Measurements from ENCODE around the gene PPARD. TPM values are rescaled to one million over a fixed set of nuclear protein-coding genes. Genes with fewer than 3 reads are reported as not detected.
"Not testable (repeated sequence)": the region's sequence is repeated elsewhere in the genome, so short reads cannot be mapped to it uniquely, and the experiment has no call there.

Gene PPARD
- total RNA-seq, 1 donor from 2014 or later: 29.1 TPM

GRCh38 chr6:35382015-35382414 is 39.7 kb downstream of the PPARD start:
- intact Hi-C loops (cut with micrococcal nuclease): no loop called here
- H3K27ac Mint-ChIP-seq: no peak overlapping the region
- H3K36me3 Mint-ChIP-seq (ENCODE audit: low read depth): peaks cover 29% of the 10 kb centered on the region
- no peak for DNase-seq (ENCODE audit: low spot score)
- no peak overlapping the region for H3K4me3 Mint-ChIP-seq (ENCODE audit: low read depth)
- H3K4me1 Mint-ChIP-seq (ENCODE audit: low read depth): peaks cover 7% of the 10 kb centered on the region
- H3K27me3 Mint-ChIP-seq (ENCODE audit: low read depth): no peaks in the 10 kb centered on the region
- H3K9me3 Mint-ChIP-seq: peaks cover 4% of the 10 kb centered on the region

GRCh38 chr6:35385457-35386202 is 43.3 kb downstream of the PPARD start:
- H3K27ac Mint-ChIP-seq: no peak overlapping the region
- peaks cover 10% of the 10 kb centered on the region for H3K4me1 Mint-ChIP-seq (ENCODE audit: low read depth)
- DNase-seq (ENCODE audit: low spot score): no peak
- no peak overlapping the region for H3K4me3 Mint-ChIP-seq (ENCODE audit: low read depth)
- peaks cover 32% of the 10 kb centered on the region for H3K36me3 Mint-ChIP-seq (ENCODE audit: low read depth)
- intact Hi-C loops (cut with micrococcal nuclease): no loop called here
- H3K9me3 Mint-ChIP-seq: peaks cover 4% of the 10 kb centered on the region
- H3K27me3 Mint-ChIP-seq (ENCODE audit: low read depth): no peaks in the 10 kb centered on the region

- Mint-ChIP-seq H3K27ac (no peak overlapping the region), H3K36me3 (ENCODE audit: low read depth) (peaks cover 19% of the 10 kb centered on the region), H3K4me1 (ENCODE audit: low read depth) (peaks cover 17% of the 10 kb centered on the region), H3K27me3 (ENCODE audit: low read depth) (no peaks in the 10 kb centered on the region), H3K4me3 (ENCODE audit: low read depth) (no peak overlapping the region), H3K9me3 (peaks cover 4% of the 10 kb centered on the region)
- DNase-seq (ENCODE audit: low spot score): no peak
- intact Hi-C loops (cut with micrococcal nuclease): no loop called here
Measured at GRCh38 chr6:35386989-35387388, 44.6 kb downstream of the PPARD start.

GRCh38 chr6:35388030-35388429 is 45.7 kb downstream of the PPARD start:
- H3K4me3 Mint-ChIP-seq (ENCODE audit: low read depth): no peak overlapping the region
- peaks cover under 1% of the 10 kb centered on the region for H3K9me3 Mint-ChIP-seq
- intact Hi-C loops (cut with micrococcal nuclease): no loop called here
- DNase-seq (ENCODE audit: low spot score): no peak
- H3K27ac Mint-ChIP-seq: no peak overlapping the region
- peaks cover 19% of the 10 kb centered on the region for H3K4me1 Mint-ChIP-seq (ENCODE audit: low read depth)
- no peaks in the 10 kb centered on the region for H3K27me3 Mint-ChIP-seq (ENCODE audit: low read depth)
- peaks cover 10% of the 10 kb centered on the region for H3K36me3 Mint-ChIP-seq (ENCODE audit: low read depth)

- DNase-seq (ENCODE audit: low spot score): no peak
- Mint-ChIP-seq H3K4me1 (ENCODE audit: low read depth) (peaks cover 26% of the 10 kb centered on the region), H3K9me3 (no peaks in the 10 kb centered on the region), H3K4me3 (ENCODE audit: low read depth) (no peak overlapping the region), H3K27me3 (ENCODE audit: low read depth) (no peaks in the 10 kb centered on the region), H3K36me3 (ENCODE audit: low read depth) (peaks cover 9% of the 10 kb centered on the region), H3K27ac (no peak overlapping the region)
- intact Hi-C loops (cut with micrococcal nuclease): no loop called here
Measured at GRCh38 chr6:35388772-35389352, 46.5 kb downstream of the PPARD start.

GRCh38 chr6:35389386-35389785 is 47.0 kb downstream of the PPARD start:
- H3K27me3 Mint-ChIP-seq (ENCODE audit: low read depth); H3K9me3 Mint-ChIP-seq; H3K36me3 Mint-ChIP-seq (ENCODE audit: low read depth); H3K27ac Mint-ChIP-seq; H3K4me3 Mint-ChIP-seq (ENCODE audit: low read depth); intact Hi-C loops (cut with micrococcal nuclease); DNase-seq (ENCODE audit: low spot score): not testable (repeated sequence)
- H3K4me1 Mint-ChIP-seq (ENCODE audit: low read depth): peaks cover 31% of the 10 kb centered on the region

GRCh38 chr6:35391240-35391968 is 49.0 kb downstream of the PPARD start:
- Mint-ChIP-seq H3K4me3 (ENCODE audit: low read depth) (no peak overlapping the region), H3K4me1 (ENCODE audit: low read depth) (peaks cover 33% of the 10 kb centered on the region), H3K36me3 (ENCODE audit: low read depth) (peaks cover 3% of the 10 kb centered on the region), H3K9me3 (no peaks in the 10 kb centered on the region), H3K27ac (peak overlapping the region; percentile 65), H3K27me3 (ENCODE audit: low read depth) (no peaks in the 10 kb centered on the region)
- no peak for DNase-seq (ENCODE audit: low spot score)
- intact Hi-C loops (cut with micrococcal nuclease): loop anchor here (5.0 kb wide), 1 partner anchor 56 kb away; no protein-coding TSS in a partner anchor

- H3K4me3 Mint-ChIP-seq (ENCODE audit: low read depth): no peak overlapping the region
- H3K4me1 Mint-ChIP-seq (ENCODE audit: low read depth): peaks cover 36% of the 10 kb centered on the region
- no peak for DNase-seq (ENCODE audit: low spot score)
- no peaks in the 10 kb centered on the region for H3K27me3 Mint-ChIP-seq (ENCODE audit: low read depth)
- intact Hi-C loops (cut with micrococcal nuclease): loop anchor here (5.0 kb wide), 1 partner anchor 55 kb away; no protein-coding TSS in a partner anchor
- no peaks in the 10 kb centered on the region for H3K9me3 Mint-ChIP-seq
- H3K27ac Mint-ChIP-seq: peak overlapping the region; percentile 53
- H3K36me3 Mint-ChIP-seq (ENCODE audit: low read depth): peaks cover 3% of the 10 kb centered on the region
Measured at GRCh38 chr6:35392111-35392702, 49.8 kb downstream of the PPARD start.

GRCh38 chr6:35392773-35393672 is 50.7 kb downstream of the PPARD start:
- intact Hi-C loops (cut with micrococcal nuclease): loop anchor here (5.0 kb wide), 1 partner anchor 54 kb away; no protein-coding TSS in a partner anchor
- Mint-ChIP-seq H3K4me3 (ENCODE audit: low read depth) (no peak overlapping the region), H3K9me3 (no peaks in the 10 kb centered on the region), H3K36me3 (ENCODE audit: low read depth) (peaks cover 3% of the 10 kb centered on the region), H3K4me1 (ENCODE audit: low read depth) (peaks cover 36% of the 10 kb centered on the region), H3K27ac (peak overlapping the region; percentile 78), H3K27me3 (ENCODE audit: low read depth) (no peaks in the 10 kb centered on the region)
- DNase-seq (ENCODE audit: low spot score): no peak

GRCh38 chr6:35396991-35397390 is 54.6 kb downstream of the PPARD start:
- DNase-seq (ENCODE audit: low spot score): no peak
- Mint-ChIP-seq H3K27ac (no peak overlapping the region), H3K4me1 (ENCODE audit: low read depth) (peaks cover 28% of the 10 kb centered on the region), H3K36me3 (ENCODE audit: low read depth) (peaks cover 5% of the 10 kb centered on the region), H3K4me3 (ENCODE audit: low read depth) (no peak overlapping the region), H3K27me3 (ENCODE audit: low read depth) (no peaks in the 10 kb centered on the region), H3K9me3 (no peaks in the 10 kb centered on the region)
- intact Hi-C loops (cut with micrococcal nuclease): no loop called here

- peaks cover 5% of the 10 kb centered on the region for H3K36me3 Mint-ChIP-seq (ENCODE audit: low read depth)
- no peak overlapping the region for H3K27ac Mint-ChIP-seq
- intact Hi-C loops (cut with micrococcal nuclease): no loop called here
- no peak for DNase-seq (ENCODE audit: low spot score)
- no peaks in the 10 kb centered on the region for H3K9me3 Mint-ChIP-seq
- peaks cover 28% of the 10 kb centered on the region for H3K4me1 Mint-ChIP-seq (ENCODE audit: low read depth)
- H3K4me3 Mint-ChIP-seq (ENCODE audit: low read depth): no peak overlapping the region
- H3K27me3 Mint-ChIP-seq (ENCODE audit: low read depth): no peaks in the 10 kb centered on the region
Measured at GRCh38 chr6:35397806-35398418, 55.6 kb downstream of the PPARD start.

GRCh38 chr6:35398526-35398925 is 56.2 kb downstream of the PPARD start:
- intact Hi-C loops (cut with micrococcal nuclease): no loop called here

More at GRCh38 chr6:35398526-35398925, 56.2 kb downstream of the PPARD start:
- Mint-ChIP-seq H3K9me3 (no peaks in the 10 kb centered on the region), H3K36me3 (ENCODE audit: low read depth) (peaks cover 5% of the 10 kb centered on the region), H3K27ac (no peak overlapping the region), H3K4me3 (ENCODE audit: low read depth) (no peak overlapping the region), H3K27me3 (ENCODE audit: low read depth) (no peaks in the 10 kb centered on the region), H3K4me1 (ENCODE audit: low read depth) (peaks cover 24% of the 10 kb centered on the region)
- DNase-seq (ENCODE audit: low spot score): no peak
